HG02938 (cell line): Measurements from ENCODE around the gene FGF22.
A peak's percentile ranks its signal among the peaks of the same experiment; 100 is the strongest.

Experiments used
- ATAC-seq: cut with Tn5 transposase; IDR thresholded peaks from one replicate; pipeline ENCODE4 v1.9.1; 2021; ENCODE audit warnings: mild to moderate bottlenecking, moderate library complexity; ENCODE audit not compliant: unreplicated experiment

FGF22 gene

DNA sequence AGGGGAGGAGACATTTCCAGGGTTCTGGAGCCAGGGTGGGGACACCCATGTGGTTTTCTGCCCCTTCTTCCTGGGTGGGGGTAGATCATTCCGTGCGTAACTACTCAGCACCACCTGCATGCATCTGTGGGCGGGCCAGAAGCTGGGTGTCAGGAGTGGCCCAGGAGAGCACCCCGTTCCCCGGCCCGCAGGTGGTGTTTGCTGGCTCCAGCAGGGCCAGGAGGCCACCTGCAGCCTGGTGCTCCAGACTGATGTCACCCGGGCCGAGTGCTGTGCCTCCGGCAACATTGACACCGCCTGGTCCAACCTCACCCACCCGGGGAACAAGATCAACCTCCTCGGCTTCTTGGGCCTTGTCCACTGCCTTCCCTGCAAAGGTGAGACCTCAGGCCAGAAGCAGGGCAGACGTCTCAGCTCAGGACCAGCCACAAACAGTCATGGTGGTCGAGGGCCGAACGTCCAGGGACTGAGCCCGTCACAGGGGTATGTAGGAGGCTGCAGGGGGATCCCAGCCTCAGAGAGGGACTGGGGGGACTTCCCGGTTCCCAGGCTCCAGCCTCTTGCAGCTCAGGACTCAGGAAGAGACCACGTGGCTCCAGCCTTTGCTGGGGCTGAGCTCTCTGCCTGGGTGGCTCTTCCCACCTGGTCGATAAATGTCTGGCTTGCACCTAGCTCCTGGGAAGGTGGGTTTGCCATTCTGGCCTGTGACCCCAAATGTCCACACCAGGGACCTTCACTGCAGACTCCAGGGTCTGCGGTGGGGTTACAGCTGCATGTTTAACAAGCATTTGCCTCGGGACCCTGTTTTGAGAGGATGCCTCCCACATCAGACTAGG lies 38.1 kb downstream of the FGF22 start:
- no peak for ATAC-seq

DNA sequence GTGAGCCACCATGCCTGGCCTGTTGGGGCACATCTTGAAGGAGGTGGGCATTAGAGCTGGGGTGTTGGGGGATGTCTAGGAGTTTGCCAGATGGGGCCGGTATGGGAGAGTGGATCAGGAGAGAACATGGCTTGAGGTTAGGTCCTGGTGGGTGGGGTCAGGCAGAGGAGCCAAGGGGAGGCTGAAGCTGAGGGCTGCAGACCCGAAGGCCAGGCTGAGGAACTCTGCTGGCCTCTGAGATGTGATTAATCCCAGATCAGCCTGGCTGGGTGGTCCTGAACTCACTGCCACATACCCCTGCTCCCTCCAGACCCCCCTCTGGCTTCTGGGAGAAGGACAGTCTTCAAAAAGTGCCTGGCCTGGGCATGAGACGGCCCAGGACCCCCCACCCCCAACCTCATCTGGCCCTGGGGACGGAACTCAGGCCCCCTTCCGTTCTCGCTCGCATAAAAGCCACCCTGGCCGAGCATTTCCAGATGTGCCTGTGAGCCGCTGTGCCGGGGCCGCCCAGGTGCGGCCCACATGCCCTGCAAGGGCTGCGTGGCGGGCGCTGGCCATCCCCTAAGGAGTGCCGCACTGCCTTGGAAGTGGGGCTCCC lies 39.2 kb downstream of the FGF22 start:
- ATAC-seq, result no peak

DNA sequence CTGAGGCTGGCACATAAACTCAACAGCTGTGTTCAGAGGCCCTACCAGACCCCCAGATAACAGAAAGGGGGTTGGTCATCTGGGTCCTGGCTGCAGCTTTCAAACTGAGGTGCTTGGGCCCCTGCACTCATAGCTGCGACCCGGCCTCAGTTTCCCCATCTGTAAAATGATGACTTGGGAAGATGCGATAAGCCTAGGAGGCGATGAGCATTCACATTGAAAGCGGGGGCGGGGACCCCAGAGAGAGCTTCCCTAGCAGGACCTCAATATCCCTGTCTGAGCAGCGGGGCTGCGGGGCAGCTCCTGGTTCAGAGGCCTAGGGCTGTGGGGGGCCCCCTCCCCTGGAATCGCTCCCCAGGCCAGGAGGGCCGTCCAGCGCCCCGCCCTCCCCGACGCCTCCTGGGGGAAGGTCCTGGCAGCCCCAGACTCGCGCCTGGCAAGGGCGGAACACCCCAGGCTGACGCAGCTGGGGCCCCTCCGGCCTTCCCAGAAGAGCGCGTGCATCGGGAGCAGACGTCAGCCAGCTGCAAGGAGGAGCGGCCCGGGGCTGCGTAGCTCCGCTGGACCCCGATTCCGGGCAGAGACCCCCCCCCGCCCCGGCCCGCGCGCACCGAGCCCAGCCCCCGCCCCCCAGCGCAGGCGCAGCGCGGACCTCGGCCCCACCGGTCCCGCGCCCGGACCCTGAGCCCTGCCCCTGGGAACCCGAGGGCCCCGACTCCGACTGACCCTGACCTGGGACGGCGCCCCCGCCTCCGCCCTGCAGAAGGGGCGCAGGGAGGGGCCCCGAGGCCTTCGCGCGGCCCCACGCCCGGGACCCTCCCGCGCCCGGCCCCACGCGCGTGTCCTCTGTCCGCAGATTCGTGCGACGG lies 40.0 kb downstream of the FGF22 start:
- ATAC-seq, result peak; percentile 17

DNA sequence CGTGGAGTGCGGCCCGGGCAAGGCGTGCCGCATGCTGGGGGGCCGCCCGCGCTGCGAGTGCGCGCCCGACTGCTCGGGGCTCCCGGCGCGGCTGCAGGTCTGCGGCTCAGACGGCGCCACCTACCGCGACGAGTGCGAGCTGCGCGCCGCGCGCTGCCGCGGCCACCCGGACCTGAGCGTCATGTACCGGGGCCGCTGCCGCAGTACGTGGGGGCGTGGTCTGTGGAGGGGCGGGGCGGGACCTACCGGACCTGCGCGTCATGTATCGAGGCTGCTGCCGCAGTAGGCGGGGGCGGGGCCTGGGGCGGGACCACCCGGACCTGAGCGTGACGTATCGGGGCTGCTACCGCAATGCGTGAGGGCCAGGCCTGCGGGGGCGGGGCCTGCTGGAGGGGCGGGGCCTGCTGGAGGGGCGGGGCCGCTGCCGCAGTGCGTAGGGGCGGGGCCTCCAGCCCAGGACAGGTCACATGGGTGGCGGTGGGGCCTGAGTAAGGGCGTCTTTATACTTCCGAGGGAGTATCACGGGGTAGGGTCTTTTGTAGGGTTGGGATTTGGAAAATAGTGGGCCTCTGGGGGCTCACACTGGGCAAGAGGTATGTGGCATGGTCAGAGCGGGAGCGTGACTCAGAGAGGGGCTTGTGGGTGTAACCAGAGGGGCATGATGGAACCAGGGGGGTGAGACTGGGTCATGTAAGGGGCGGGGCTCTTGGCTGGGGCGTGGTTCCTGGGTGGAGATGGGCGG lies 40.8 kb downstream of the FGF22 start:
- peak; percentile 61 for ATAC-seq

DNA sequence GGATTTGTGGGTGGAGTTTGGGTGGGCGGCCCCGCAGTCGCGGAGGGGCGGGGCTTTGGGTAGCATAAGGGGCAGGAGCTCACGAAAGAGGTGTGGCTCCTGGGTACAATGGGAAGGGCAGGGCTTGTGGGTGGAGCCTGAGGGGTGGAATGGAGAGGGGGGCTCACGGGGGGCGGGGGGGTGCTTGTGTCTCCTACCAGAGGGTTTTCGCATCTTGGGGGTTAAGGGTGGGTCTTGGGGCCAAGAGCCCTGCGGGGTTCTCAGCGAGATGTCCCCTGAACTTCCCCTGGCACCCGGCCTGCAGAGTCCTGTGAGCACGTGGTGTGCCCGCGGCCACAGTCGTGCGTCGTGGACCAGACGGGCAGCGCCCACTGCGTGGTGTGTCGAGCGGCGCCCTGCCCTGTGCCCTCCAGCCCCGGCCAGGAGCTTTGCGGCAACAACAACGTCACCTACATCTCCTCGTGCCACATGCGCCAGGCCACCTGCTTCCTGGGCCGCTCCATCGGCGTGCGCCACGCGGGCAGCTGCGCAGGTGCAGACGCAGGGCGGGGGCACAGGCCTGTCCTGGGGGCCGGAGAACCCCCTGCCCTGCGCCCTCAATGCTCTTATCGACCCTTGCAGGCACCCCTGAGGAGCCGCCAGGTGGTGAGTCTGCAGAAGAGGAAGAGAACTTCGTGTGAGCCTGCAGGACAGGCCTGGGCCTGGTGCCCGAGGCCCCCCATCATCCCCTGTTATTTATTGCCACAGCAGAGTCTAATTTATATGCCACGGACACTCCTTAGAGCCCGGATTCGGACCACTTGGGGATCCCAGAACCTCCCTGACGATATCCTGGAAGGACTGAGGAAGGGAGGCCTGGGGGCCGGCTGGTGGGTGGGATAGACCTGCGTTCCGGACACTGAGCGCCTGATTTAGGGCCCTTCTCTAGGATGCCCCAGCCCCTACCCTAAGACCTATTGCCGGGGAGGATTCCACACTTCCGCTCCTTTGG lies 41.6 kb downstream of the FGF22 start:
- ATAC-seq, result no peak

DNA sequence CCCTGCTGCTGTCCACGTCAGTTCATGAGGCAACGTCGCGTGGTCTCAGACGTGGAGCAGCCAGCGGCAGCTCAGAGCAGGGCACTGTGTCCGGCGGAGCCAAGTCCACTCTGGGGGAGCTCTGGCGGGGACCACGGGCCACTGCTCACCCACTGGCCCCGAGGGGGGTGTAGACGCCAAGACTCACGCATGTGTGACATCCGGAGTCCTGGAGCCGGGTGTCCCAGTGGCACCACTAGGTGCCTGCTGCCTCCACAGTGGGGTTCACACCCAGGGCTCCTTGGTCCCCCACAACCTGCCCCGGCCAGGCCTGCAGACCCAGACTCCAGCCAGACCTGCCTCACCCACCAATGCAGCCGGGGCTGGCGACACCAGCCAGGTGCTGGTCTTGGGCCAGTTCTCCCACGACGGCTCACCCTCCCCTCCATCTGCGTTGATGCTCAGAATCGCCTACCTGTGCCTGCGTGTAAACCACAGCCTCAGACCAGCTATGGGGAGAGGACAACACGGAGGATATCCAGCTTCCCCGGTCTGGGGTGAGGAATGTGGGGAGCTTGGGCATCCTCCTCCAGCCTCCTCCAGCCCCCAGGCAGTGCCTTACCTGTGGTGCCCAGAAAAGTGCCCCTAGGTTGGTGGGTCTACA lies 43.1 kb downstream of the FGF22 start:
- no peak for ATAC-seq

DNA sequence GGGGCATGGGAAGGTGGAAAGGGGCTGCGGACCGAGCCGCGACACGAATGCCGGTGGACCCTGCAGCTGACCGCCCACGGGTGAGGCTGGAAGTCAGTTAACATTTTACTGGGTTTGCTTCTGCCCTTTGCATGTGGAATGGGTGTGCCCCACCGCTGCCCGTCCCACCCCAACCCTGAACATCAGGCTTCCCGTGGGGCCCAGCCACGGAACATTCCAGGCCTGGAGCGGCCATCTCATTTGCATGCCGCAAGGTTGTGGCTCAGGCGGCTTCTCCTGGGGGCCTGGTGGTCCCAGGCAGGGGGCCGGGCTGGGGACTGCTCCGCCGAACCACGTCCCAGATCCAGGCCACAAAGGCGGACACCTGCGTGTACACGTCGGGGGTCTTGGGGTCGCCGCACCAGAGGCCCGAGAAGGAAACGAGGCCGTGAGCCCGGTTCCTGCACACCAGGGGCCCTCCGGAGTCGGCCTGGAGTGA lies 45.8 kb downstream of the FGF22 start:
- ATAC-seq, result no peak

DNA sequence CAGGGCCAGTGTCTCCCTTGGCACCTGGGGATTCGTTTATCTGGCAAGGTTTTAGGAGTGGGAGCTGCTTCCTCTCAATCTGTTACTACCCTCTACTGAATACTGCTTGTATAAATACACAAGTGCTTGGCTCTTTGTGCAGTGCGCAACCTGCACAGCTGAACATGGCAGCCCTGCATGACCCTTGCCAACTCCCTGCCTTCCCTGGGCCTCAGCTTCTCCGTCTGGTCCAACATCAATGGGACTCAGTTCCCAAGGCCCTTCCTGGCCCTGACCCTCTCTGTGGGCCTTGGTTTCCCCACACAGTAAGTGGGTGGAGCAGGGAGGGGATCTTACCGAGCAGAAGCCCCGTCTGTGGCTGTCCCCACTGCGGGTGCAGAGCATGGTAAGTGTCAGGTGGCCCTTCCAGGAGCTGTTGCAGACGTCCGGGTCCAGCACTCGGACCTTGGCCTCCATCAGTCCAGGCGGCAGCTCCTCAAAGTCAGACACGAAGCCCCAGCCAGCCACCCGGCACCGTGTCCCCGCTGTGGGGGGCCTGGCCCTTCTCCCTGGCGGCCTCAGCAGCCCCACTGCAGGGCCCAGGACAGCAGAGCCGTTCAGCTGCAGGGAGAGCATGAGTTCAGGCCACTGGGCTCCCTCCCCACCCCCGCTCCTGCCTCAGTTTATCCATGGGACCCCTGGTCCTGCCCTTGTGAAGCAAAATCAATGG lies 47.1 kb downstream of the FGF22 start:
- ATAC-seq, result no peak

DNA sequence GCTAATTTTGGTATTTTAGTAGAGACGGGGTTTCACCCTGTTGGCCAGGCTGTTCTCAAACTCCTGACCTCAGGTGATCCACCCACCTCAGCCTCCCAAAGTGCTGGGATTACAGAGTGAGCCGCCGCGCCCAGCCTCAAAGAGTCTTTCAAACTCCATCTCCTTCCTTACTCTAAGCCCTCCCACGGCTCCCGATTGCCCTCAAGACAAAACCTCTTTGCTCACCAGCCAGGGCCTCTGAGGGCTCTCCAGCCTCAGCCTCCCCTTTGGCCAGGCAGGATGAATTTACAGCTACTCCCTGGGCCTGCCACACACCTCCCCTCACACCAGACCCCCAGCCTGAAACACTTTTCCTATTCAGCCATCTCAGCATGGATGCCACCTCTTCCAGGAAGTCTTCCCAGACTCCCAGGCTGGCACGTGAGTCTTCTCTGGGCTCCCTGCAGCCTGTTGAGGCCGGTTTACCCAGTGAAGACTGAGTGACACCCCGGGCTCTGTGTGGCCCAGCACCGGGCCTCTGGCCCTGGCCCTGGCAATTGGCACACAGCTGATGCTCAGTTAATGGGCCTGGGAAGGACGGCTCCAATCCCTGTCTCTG lies 48.0 kb downstream of the FGF22 start:
- ATAC-seq, result no peak

DNA sequence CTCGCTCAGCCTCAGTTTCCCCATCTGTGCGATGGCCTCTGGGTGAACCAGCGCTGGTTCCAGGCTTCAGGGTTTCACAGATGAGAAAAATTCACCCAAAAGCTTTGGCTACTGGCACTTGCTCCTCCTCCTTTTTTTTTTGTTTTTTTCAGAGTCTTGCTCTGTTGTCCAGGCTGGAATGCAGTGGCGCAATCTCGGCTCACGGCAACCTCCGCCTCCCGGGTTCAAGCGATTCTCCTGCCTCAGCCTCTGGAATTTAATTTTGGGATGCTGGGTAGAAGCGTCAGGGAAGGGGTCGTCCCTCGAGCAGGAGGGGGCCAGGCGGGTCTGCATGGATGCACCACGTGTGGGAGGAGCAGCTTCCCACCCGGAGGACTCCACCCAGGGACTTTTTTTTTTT lies 48.5 kb downstream of the FGF22 start:
- ATAC-seq, result no peak

DNA sequence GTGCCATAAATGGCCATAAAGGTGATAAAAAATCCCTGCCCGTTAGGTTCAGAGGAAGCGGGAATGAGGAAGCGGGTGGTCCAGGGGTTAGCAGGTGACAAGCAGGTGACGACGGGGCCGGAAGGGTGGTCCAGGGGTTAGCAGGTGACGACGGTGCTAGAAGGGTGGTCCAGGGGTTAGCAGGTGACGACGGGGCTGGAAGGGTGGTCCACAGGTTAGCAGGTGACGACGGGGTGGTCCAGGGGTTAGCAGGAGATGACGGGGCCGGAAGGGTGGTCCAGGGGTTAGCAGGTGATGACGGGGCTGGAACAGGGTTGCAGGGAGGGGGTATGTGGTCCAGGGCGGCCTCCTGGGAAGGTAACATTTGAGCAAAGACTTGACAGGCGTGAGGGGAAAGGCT lies 49.3 kb downstream of the FGF22 start:
- ATAC-seq, result no peak

DNA sequence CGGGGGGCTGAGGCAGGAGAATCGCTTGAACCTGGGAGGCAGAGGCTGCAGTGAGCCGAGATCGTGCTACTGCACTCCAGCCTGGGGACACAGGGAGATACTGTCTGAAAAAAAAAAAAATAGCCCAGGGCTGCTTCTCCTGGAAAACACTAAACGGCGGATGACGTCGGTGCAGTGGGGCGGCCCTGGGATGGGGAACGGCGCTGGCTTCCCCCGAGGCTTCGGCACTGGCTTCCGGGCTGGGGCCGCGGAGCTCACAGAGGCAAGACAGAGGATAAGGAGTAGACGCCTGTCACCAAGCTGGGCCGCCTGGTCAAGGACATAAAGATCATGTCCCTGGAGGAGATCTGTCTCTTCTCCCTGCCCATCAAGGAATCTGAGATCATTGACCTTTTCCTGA lies 50.5 kb downstream of the FGF22 start:
- ATAC-seq, result no peak
